Keratinocyte (primary cell): ENCODE results near the gene PLSCR4.

ENCODE experiments used
- EZH2 ChIP-seq: IDR thresholded peaks from one replicate; pipeline ENCODE4 v1.6.1; 2012; ENCODE audit warnings: inconsistent platforms, mild to moderate bottlenecking, low read length, moderate library complexity
- TF ChIP-seq, protein P1 (sequence below), 3 experiments: IDR thresholded peaks in 1 of 3; conservative IDR thresholded peaks in 1 of 3; optimal IDR thresholded peaks in 1 of 3; 2 replicates in 2 of 3; 3 replicates in 1 of 3; pipeline versions ENCODE3 to v1.5.1; 2011; ENCODE audit warnings: low read length in 3 of 3, mild to moderate bottlenecking in 3 of 3, moderate library complexity in 2 of 3, control low read depth in 1 of 3, inconsistent platforms in 1 of 3; ENCODE audit not compliant: insufficient read depth in 2 of 3; ENCODE audit errors: extremely low read depth in 1 of 3

GRCh38 chr3:146209371-146209770 lies 41.5 kb downstream of the PLSCR4 start:
- TF ChIP-seq, protein P1, sequence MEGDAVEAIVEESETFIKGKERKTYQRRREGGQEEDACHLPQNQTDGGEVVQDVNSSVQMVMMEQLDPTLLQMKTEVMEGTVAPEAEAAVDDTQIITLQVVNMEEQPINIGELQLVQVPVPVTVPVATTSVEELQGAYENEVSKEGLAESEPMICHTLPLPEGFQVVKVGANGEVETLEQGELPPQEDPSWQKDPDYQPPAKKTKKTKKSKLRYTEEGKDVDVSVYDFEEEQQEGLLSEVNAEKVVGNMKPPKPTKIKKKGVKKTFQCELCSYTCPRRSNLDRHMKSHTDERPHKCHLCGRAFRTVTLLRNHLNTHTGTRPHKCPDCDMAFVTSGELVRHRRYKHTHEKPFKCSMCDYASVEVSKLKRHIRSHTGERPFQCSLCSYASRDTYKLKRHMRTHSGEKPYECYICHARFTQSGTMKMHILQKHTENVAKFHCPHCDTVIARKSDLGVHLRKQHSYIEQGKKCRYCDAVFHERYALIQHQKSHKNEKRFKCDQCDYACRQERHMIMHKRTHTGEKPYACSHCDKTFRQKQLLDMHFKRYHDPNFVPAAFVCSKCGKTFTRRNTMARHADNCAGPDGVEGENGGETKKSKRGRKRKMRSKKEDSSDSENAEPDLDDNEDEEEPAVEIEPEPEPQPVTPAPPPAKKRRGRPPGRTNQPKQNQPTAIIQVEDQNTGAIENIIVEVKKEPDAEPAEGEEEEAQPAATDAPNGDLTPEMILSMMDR (optimal IDR thresholded peaks at IDR 0.05 in 1 of 3, IDR thresholded peaks at IDR 0.05 in 1 of 3, conservative IDR thresholded peaks at IDR 0.05 in 1 of 3; ENCODE audit: extremely low read depth in 1 of 3, insufficient read depth in 2 of 3, low read length in 3 of 3), result no peak
- no peak for TF ChIP-seq EZH2
